Activated CD8-positive, alpha-beta memory T cell treated with anti-CD3 and anti-CD28 coated beads for 48 hours (primary cell): ENCODE results near the gene GNPNAT1.
"Not testable (repeated sequence)": the region's sequence is repeated elsewhere in the genome, so short reads cannot be mapped to it uniquely, and the experiment has no call there.

ENCODE experiments used
- DNase-seq, 3 experiments: peaks; one replicate each; pipeline ENCODE4 v3.0.0-alpha.2; 2020; ENCODE audit warnings: low read depth in 2 of 3, low spot score in 2 of 3

Gene GNPNAT1

GRCh38 chr14:52790011-52790755 is 1.2 kb downstream of the GNPNAT1 start:
- DNase-seq, result no peak

DNA sequence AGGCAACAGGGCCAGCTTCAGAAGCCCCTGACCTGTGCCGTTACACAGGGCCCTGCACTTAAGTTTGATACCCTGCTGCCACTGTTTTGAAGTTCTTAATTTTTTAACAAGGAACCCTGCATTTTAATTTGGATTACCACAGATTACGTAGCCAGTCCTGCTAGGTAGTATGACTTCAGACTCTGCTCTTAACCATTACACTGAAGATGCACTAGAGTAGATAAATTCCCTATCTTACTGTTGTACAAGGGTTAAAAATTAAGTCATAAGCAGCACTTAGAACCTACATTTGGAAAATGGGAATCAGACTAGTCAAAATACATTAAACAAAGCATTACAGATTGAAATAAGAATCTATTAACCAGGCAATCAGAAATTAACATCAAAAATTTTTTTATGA is 2.3 kb downstream of the GNPNAT1 start:
- DNase-seq, result no peak

- DNase-seq, result no peak
Observed at GRCh38 chr14:52786887-52787286, 4.5 kb downstream of the GNPNAT1 start.

DNA sequence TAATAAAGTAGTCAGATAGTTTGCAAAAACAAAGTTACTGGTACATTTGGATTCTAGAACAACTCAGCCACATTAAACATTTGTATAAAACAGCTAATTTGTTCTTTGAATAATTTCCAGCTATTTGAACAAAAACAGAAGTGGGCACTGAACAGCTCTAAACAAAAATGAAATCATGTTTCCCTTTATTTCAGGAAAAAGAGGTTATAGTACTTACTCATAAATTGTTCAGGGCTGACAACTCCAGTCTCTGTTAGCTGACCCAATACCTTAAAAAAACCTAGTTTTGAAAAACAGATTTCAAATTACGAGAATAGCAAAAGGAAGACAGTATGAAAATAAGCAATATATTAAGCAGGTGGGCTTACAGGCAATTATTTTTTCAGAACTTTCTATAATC is 8.2 kb downstream of the GNPNAT1 start:
- DNase-seq, result no peak

- no peak for DNase-seq
Observed at GRCh38 chr14:52781629-52782028, 9.8 kb downstream of the GNPNAT1 start.

- no peak for DNase-seq
Observed at GRCh38 chr14:52780893-52781292, 10.5 kb downstream of the GNPNAT1 start.

- no peak for DNase-seq
Observed at GRCh38 chr14:52778702-52779101, 12.7 kb downstream of the GNPNAT1 start.

DNA sequence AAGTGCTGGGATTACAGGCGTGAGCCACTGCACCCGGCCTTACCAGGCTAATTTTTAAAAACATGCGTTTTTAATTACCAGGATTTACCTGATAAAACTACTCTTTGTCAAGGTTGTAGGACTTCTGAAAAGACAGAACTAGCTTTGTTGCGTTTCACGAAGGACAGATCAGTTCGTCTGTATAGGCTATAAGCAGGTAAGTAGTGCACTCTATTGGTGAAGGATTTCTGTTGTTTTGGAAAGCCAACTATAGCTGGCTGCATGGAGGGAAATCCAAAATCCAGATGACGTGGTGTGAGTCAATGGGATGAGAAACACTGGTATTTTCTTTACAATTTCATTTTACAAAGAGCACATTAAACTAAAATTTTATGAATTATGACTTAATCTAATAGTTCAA is 14.6 kb downstream of the GNPNAT1 start:
- no peak for DNase-seq

DNA sequence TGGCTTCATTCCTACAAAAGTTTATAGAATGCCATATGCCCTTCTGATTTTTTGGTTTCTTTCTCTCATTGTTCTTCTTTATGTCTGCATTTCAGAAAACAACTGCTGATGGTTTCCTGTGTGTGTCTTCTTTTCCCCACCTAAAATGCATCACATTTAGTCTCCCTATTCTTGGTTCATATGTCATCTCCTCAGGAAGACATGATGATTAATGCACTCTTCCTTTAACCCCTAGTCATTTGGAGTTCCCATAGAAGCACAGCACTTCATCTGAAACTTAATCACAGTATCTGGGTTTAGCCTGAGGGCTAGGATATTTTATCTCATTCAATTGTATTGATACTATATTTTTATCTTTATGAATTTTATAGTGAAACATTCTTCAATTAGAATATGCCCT is 21.5 kb downstream of the GNPNAT1 start:
- DNase-seq, result no peak

GRCh38 chr14:52767058-52767833 is 24.2 kb downstream of the GNPNAT1 start:
- DNase-seq, result no peak

DNA sequence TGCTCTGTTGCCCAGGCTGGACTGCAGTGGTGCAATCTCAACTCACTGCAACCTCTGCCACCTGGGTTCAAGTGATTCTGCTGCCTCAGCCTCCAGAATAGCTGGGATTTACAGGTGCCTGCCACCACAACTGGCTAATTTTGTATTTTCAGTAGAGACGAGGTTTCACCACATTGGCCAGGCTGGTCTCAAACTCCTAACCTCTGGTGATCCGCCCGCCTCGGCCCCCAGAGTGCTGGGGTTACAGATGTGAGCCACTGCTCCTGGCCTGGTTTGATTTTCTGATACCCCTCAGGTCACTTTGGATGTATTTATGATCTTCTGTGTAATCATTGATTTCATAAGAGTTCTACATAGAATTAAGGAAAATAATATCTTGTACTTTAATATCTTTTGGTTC is 28.5 kb downstream of the GNPNAT1 start:
- not testable (repeated sequence) for DNase-seq

GRCh38 chr14:52759145-52759544 is 32.3 kb downstream of the GNPNAT1 start:
- no peak for DNase-seq

DNA sequence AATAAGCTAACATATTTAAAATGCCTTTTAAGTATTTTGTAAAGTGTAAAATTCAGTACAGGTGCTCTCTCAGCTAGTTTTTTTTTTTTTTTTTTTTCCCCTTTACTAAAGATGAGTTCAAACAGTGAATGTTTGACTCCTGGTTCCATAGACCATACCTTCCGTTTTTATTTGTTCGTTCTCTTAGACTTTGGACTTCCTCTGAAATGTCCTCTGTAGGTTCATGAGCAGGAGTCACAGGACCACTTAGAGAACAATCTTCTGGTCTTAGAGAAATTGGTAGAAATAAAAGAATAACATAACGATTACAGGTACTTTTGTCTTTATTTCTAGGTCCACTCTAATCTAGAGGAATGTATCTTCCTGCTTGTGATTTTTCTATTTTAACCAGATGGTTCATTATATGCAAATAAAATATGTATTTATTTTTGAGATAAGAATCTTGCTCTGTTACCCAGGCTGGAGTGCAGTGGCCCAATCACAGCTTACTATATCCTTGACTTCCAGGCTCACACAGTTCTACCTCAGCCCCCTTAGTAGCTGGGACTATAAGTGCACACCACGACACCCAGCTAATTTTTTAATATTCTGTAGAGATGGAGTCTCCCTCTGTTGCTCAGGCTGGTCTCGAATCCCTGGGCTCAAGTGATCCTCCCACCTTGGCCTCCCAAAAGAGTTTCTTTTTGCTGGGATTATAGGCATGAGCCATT is 35.6 kb downstream of the GNPNAT1 start:
- DNase-seq, result no peak

DNA sequence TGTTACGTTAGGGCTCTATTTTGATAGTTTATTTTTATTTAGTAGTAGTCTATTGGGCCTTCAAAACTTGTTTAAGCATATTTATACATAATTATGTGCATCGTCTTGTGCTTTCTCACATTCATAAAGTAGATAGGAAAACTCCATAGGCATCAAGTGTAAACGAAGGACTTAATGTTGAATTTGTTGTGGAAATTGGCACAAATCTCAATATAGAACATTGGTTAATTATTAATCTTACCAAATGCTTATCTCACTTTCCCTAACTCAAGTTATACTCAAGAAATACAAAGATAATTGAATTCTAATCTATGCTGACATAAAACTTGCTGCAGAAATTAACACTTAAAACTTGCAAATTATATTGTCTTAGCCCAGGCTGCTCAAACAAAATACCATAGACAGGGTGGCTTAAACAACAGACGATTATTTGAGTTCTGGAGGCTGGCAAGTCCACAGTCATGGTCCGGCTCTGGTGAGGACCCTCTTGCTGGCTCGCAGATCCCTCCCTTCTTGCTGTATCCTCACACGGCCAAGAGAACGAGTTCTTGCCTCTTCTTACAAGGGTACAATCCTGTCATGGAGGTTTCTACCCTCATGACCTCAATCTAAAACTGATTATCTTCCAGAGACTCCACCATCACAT is 42.6 kb downstream of the GNPNAT1 start:
- no peak for DNase-seq

GRCh38 chr14:52741865-52742264 is 49.5 kb downstream of the GNPNAT1 start:
- no peak for DNase-seq

- no peak for DNase-seq
Observed at GRCh38 chr14:52740751-52741150, 50.7 kb downstream of the GNPNAT1 start.

GRCh38 chr14:52738409-52738808 is 53.0 kb downstream of the GNPNAT1 start:
- DNase-seq, result no peak

GRCh38 chr14:52735921-52736489 is 55.4 kb downstream of the GNPNAT1 start:
- no peak for DNase-seq

DNA sequence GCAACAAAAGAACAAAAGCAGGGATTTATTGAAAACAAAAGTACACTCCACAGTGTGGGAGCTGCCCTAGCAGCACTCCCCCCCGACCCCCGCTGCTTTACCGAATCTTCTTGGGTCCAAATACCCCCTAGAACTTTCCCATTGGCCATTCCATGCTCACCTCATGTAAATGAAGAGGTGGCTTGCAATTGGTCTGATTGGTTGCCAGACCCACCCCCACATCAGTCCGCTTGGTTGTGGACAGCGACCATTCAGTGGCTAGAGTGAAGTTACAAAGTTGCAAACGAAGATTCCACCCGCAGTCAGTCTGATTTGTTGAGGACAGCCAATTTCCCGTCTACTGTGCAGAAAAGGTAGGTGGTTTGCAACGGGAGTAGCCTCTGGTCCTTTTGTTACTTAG is 57.6 kb downstream of the GNPNAT1 start:
- DNase-seq, result no peak

- DNase-seq, result no peak
Observed at GRCh38 chr14:52730709-52731111, 60.7 kb downstream of the GNPNAT1 start.
